PC-9 (cell line): Measurements from ENCODE around the gene TCHP. TPM values are rescaled to one million over a fixed set of nuclear protein-coding genes. Genes with fewer than 3 reads are reported as not detected.

Experiments
- BruUV-seq: library from RNA; stranded (reverse); fragments of 400-500 nt; replicated peaks from 2 replicates; lab custom pipeline; 2021; lab: Mats Ljungman, UMichigan
- CTCF ChIA-PET: fragments of 300-600 bp; sonication (Branson Sonifier 250); formaldehyde crosslinking; loops from one replicate; lab custom pipeline; 2022; ENCODE audit warnings: antibody characterized with exemption; lab: Charles Lee
- POLR2A ChIA-PET: fragments of 300-600 bp; sonication (Branson Sonifier 250); formaldehyde crosslinking; loops from one replicate; lab custom pipeline; 2022; ENCODE audit warnings: antibody characterized with exemption; ENCODE audit not compliant: unreplicated experiment; lab: Charles Lee
- DNase-seq, 2 experiments: peaks; one replicate each; pipeline versions ENCODE4 v3.0.0 to v3.0.0-alpha.2; 2015 to 2022; ENCODE audit warnings: mixed read lengths in 1 of 2
- H2AFZ ChIP-seq: fragments of 200-600 bp; sonication (generic); 2 replicates; pipeline ENCODE4 v1.8.1; 2017; ENCODE audit warnings: antibody characterized with exemption
- H3F3A ChIP-seq: fragments of 200-600 bp; sonication (generic); 2 replicates; pipeline ENCODE4 v1.8.1; 2017; ENCODE audit warnings: antibody characterized with exemption, mild to moderate bottlenecking, low read depth; ENCODE audit not compliant: insufficient read depth
- H3K27ac ChIP-seq: fragments of 200-600 bp; sonication (generic); 2 replicates; pipeline ENCODE4 v1.6.1; 2016; ENCODE audit warnings: mixed run types
- H3K27me3 ChIP-seq: fragments of 200-600 bp; sonication (generic); 2 replicates; pipeline ENCODE4 v1.6.1; 2016; ENCODE audit warnings: low read depth, mixed run types; ENCODE audit not compliant: insufficient read depth
- H3K36me3 ChIP-seq: fragments of 200-600 bp; sonication (generic); 2 replicates; pipeline ENCODE4 v1.6.1; 2016; ENCODE audit warnings: low read depth, mixed run types
- H3K4me1 ChIP-seq: fragments of 200-600 bp; sonication (generic); replicated peaks from 2 replicates; pipeline ENCODE4 v1.6.1; 2016; ENCODE audit warnings: mixed run types; ENCODE audit not compliant: insufficient read depth
- H3K4me2 ChIP-seq: fragments of 200-600 bp; sonication (generic); 2 replicates; pipeline ENCODE4 v1.6.1; 2017; ENCODE audit warnings: mixed run types
- H3K4me3 ChIP-seq: fragments of 200-600 bp; sonication (generic); 2 replicates; pipeline ENCODE4 v1.6.1; 2016; ENCODE audit warnings: mixed run types
- H3K79me2 ChIP-seq: fragments of 200-600 bp; sonication (generic); 2 replicates; pipeline ENCODE4 v1.6.1; 2017; ENCODE audit warnings: low read depth, mixed run types
- H3K9me2 ChIP-seq: fragments of 200-600 bp; sonication (generic); 2 replicates; pipeline ENCODE4 v1.8.1; 2017; ENCODE audit warnings: mild to moderate bottlenecking; ENCODE audit not compliant: insufficient read depth
- H3K9me3 ChIP-seq: fragments of 200-600 bp; sonication (generic); 2 replicates; pipeline ENCODE4 v1.8.1; 2016; ENCODE audit warnings: low read depth; ENCODE audit not compliant: insufficient read depth
- H4K20me1 ChIP-seq: fragments of 200-600 bp; sonication (generic); 2 replicates; pipeline ENCODE4 v1.8.1; 2017; ENCODE audit not compliant: insufficient read depth
- EZH2 ChIP-seq: fragments of 200-600 bp; sonication (generic); IDR thresholded peaks from 2 replicates; pipeline ENCODE4 v1.8.0; 2017; ENCODE audit warnings: antibody characterized with exemption, low read depth
- intact Hi-C: fragments of 100-400 bp; cut with micrococcal nuclease; formaldehyde crosslinking; loops from one replicate; pipeline ENCODE4 v1.10.0; 2022; ENCODE audit not compliant: unreplicated experiment
- total RNA-seq: library from RNA; stranded (reverse); gene quantifications from 2 replicates; pipeline ENCODE4 v1.2.3, GENCODE V29; 2021
- TF ChIP-seq, protein P1 (sequence below): fragments of 200-600 bp; sonication (generic); conservative IDR thresholded peaks from 2 replicates; pipeline ENCODE4 v1.6.1; 2017; ENCODE audit warnings: mixed run types, antibody characterized with exemption, mild to moderate bottlenecking, moderate library complexity

The TCHP gene
- total RNA-seq, 1 experiment from 2014 or later = 17.6 TPM

- CTCF ChIA-PET = interaction anchor here (0.6 kb wide), 1 partner anchor 16 kb away, joined by 5 read pairs; no protein-coding TSS in a partner anchor
- H3K4me3 ChIP-seq = no peak overlapping the region
Measured at GRCh38 chr12:109943811-109944210, 43.7 kb downstream of the TCHP start.

DNA sequence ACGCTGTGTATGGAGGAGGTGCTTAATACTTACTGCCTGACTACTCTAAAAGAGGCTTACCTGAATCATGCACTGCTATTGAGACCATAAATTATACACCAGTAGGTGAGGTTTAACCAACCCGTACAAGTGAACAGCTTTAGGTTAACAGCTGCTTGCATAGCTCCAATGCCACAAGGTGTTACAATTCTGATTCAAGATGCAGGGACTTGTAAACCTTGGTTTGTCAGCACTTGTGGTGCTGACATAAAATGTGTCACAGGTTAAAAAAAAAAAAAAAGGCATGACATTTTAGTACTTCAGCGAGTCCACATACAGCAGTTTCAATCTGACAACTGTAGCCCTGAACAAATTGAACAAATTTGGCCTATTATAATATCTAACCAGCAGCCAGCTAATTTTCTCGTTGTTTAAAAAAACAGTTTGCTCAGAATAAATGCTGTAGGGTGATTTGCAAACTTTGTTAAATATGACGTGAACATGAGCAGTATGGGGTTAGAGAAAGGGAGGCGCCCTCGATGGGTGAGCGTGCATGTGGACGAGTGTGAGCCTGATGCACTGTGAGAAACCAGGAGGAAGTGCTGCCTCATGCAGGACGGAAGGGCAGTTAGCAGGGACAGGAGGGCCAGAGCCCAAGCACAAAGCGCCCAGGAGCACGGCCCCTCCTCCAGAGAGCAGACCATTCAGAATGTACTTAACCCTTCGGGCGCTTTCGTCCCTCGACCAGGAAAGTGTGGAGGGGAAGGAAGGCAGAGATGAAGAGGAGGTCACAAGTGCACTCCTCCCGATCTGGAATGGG, 44.7 kb downstream of the TCHP start:
- Histone ChIP-seq H3K4me1 (no peaks in the 10 kb centered on the region), H3K4me3 (no peak overlapping the region), H4K20me1 (no peaks in the 10 kb centered on the region), H3K27ac (no peak overlapping the region), H3K36me3 (peaks cover 18% of the 10 kb centered on the region; the same call in 1 of the 2 replicates), H3K4me2 (no peak overlapping the region), H3F3A (no peaks in the 10 kb centered on the region), H3K79me2 (no peaks in the 10 kb centered on the region), H2AFZ (no peak overlapping the region), H3K9me2 (no peaks in the 10 kb centered on the region), H3K27me3 (no peaks in the 10 kb centered on the region), H3K9me3 (no peaks in the 10 kb centered on the region)
- DNase-seq = no peak
- no TSS peak for BruUV-seq
- TF ChIP-seq, protein P1, sequence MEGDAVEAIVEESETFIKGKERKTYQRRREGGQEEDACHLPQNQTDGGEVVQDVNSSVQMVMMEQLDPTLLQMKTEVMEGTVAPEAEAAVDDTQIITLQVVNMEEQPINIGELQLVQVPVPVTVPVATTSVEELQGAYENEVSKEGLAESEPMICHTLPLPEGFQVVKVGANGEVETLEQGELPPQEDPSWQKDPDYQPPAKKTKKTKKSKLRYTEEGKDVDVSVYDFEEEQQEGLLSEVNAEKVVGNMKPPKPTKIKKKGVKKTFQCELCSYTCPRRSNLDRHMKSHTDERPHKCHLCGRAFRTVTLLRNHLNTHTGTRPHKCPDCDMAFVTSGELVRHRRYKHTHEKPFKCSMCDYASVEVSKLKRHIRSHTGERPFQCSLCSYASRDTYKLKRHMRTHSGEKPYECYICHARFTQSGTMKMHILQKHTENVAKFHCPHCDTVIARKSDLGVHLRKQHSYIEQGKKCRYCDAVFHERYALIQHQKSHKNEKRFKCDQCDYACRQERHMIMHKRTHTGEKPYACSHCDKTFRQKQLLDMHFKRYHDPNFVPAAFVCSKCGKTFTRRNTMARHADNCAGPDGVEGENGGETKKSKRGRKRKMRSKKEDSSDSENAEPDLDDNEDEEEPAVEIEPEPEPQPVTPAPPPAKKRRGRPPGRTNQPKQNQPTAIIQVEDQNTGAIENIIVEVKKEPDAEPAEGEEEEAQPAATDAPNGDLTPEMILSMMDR = no peak
- no peak for TF ChIP-seq EZH2
- intact Hi-C loops = no loop called here
- ChIA-PET POLR2A (no interaction called here), CTCF (interaction anchor here (0.6 kb wide), 1 partner anchor 17 kb away, joined by 5 read pairs; no protein-coding TSS in a partner anchor)

More at GRCh38 chr12:109943811-109944210, 43.7 kb downstream of the TCHP start:
- no peak overlapping the region for H3K27ac ChIP-seq
- no peak overlapping the region for H2AFZ ChIP-seq
- H3F3A ChIP-seq = no peaks in the 10 kb centered on the region
- no peak for TF ChIP-seq EZH2
- TF ChIP-seq, protein P1 = no peak
- no peaks in the 10 kb centered on the region for H3K4me1 ChIP-seq
- peaks cover 12% of the 10 kb centered on the region; the same call in 1 of the 2 replicates for H3K36me3 ChIP-seq
- no TSS peak for BruUV-seq
- no peaks in the 10 kb centered on the region for H3K9me2 ChIP-seq
- H3K79me2 ChIP-seq = no peaks in the 10 kb centered on the region
- no peaks in the 10 kb centered on the region for H3K27me3 ChIP-seq
- no peak for DNase-seq
- H4K20me1 ChIP-seq = no peaks in the 10 kb centered on the region
- no peak overlapping the region for H3K4me2 ChIP-seq
- no peaks in the 10 kb centered on the region for H3K9me3 ChIP-seq
- POLR2A ChIA-PET = no interaction called here
- intact Hi-C loops = no loop called here

GRCh38 chr12:109946505-109946904, 46.4 kb downstream of the TCHP start:
- Histone ChIP-seq H3K4me1 (peaks cover 17% of the 10 kb centered on the region), H2AFZ (no peak overlapping the region), H3K27me3 (no peaks in the 10 kb centered on the region), H3K27ac (no peak overlapping the region), H3K9me2 (no peaks in the 10 kb centered on the region), H4K20me1 (no peaks in the 10 kb centered on the region), H3F3A (peaks cover 15% of the 10 kb centered on the region), H3K4me3 (no peak overlapping the region), H3K9me3 (no peaks in the 10 kb centered on the region), H3K4me2 (no peak overlapping the region), H3K36me3 (peaks cover 27% of the 10 kb centered on the region), H3K79me2 (no peaks in the 10 kb centered on the region)
- no peak for TF ChIP-seq EZH2
- intact Hi-C loops = no loop called here
- DNase-seq = no peak
- BruUV-seq = no TSS peak
- POLR2A ChIA-PET = no interaction called here
- CTCF ChIA-PET = interaction anchor here (0.5 kb wide), 1 partner anchor 13 kb away, joined by 5 read pairs; no protein-coding TSS in a partner anchor
